IMR-90 (cell line): ENCODE measurements around the gene CCDC102B.

Source experiments
- CEBPB ChIP-seq: IDR thresholded peaks from 2 replicates; pipeline ENCODE4 v1.6.1; 2012; ENCODE audit warnings: low read depth, low read length, improper control_type of control experiment
- CTCF ChIP-seq: conservative IDR thresholded peaks from 2 replicates; pipeline ENCODE4 v1.5.1; 2012; ENCODE audit warnings: mild to moderate bottlenecking, low read depth, low read length, improper control_type of control experiment
- MXI1 ChIP-seq: IDR thresholded peaks from 2 replicates; pipeline ENCODE4 v1.6.1; 2012; ENCODE audit warnings: low read depth, mild to moderate bottlenecking, low read length, moderate library complexity, borderline replicate concordance
- POLR2A ChIP-seq: IDR thresholded peaks from 2 replicates; pipeline ENCODE4 v1.6.1; 2012; ENCODE audit warnings: mild to moderate bottlenecking, low read depth, low read length
- USF2 ChIP-seq: fragments of 150-350 bp; IDR thresholded peaks from 2 replicates; pipeline ENCODE4 v1.6.1; 2017; ENCODE audit warnings: mild to moderate bottlenecking, antibody characterized with exemption, low read length, low read depth

- TF ChIP-seq POLR2A (no peak), CTCF (no peak), CEBPB (no peak), USF2 (no peak), MXI1 (no peak)
Observed at GRCh38 chr18:68822926-68823325, 25.0 kb downstream of the CCDC102B start.
